Hypothalamus (tissue), 51 donors: ENCODE data around the gene ESRRA.

ENCODE experiments used
- DNase-seq, 51 donors: peaks; one replicate each; lab custom pipeline; 2025; lab: John Stamatoyannopoulos, UW

Gene ESRRA

GRCh38 chr11:64305075-64305690, at the start of gene ESRRA:
Gene ESRRA (plus strand): TSS chr11:64305524. CDS start chr11:64307180, 1,656 bp downstream.
- DNase-seq, result peak; percentile 66 to 100 (median 99)

GRCh38 chr11:64256300-64256699, 49.0 kb upstream of the ESRRA start:
- no peak for DNase-seq

GRCh38 chr11:64258356-64258755, 47.0 kb upstream of the ESRRA start:
- DNase-seq, result no peak

GRCh38 chr11:64258946-64259532, 46.3 kb upstream of the ESRRA start:
- no peak for DNase-seq

- no peak for DNase-seq
Observed at GRCh38 chr11:64259533-64260067, 45.7 kb upstream of the ESRRA start.

- no peak for DNase-seq
Observed at GRCh38 chr11:64260147-64260708, 45.1 kb upstream of the ESRRA start.

- no peak for DNase-seq
Observed at GRCh38 chr11:64261556-64262080, 43.7 kb upstream of the ESRRA start.

GRCh38 chr11:64262271-64263002, 42.9 kb upstream of the ESRRA start:
- DNase-seq, result no peak

- DNase-seq, result no peak
Observed at GRCh38 chr11:64263021-64263946, 42.0 kb upstream of the ESRRA start.

GRCh38 chr11:64263947-64264317, 41.4 kb upstream of the ESRRA start:
- no peak for DNase-seq

GRCh38 chr11:64264371-64264852, 40.9 kb upstream of the ESRRA start:
- DNase-seq, result no peak

GRCh38 chr11:64265176-64266160, 39.9 kb upstream of the ESRRA start:
- DNase-seq, result no peak

- DNase-seq, result no peak
Observed at GRCh38 chr11:64266339-64266738, 39.0 kb upstream of the ESRRA start.

- DNase-seq, result no peak
Observed at GRCh38 chr11:64267207-64267945, 37.9 kb upstream of the ESRRA start.

GRCh38 chr11:64268025-64268892, 37.1 kb upstream of the ESRRA start:
- DNase-seq, result peak in 5 of 51 donors; percentile 15 to 51 (median 20)

- DNase-seq, result peak in 17 of 51 donors; percentile 46 to 77 (median 63)
Observed at GRCh38 chr11:64268893-64269539, 36.3 kb upstream of the ESRRA start.
